HCT116 (cell line): ENCODE data around the gene ASCC2. TPM values are rescaled to one million over a fixed set of nuclear protein-coding genes. Genes with fewer than 3 reads are reported as not detected.

Source experiments
- ATAC-seq: fragments of 200-7000 bp; cut with Tn5 transposase; 2 replicates; pipeline ENCODE4 v1.9.1; 2020; ENCODE audit warnings: mild to moderate bottlenecking, moderate library complexity
- BruUV-seq: library from RNA; stranded (reverse); fragments of 400-500 nt; replicated peaks from 2 replicates; lab custom pipeline; 2021; lab: Mats Ljungman, UMichigan
- CTCF ChIA-PET: fragments of 300-600 bp; sonication (Branson Sonifier 250); formaldehyde crosslinking; loops from one replicate; lab custom pipeline; 2021; ENCODE audit warnings: antibody characterized with exemption; lab: Charles Lee
- POLR2A ChIA-PET: fragments of 300-600, 350-600 bp; sonication (Branson Sonifier 250); formaldehyde crosslinking; loops from one replicate; lab custom pipeline; 2021; ENCODE audit warnings: antibody characterized with exemption; lab: Charles Lee
- RAD21 ChIA-PET, 2 experiments: fragments of 300-600 bp; sonication (Branson Sonifier 250); formaldehyde crosslinking; loops; one replicate each; lab custom pipeline; 2023; ENCODE audit warnings: low total read pairs in 2 of 2; ENCODE audit not compliant: uncharacterized antibody in 2 of 2, unreplicated experiment in 2 of 2, low non-redundant PET in 1 of 2; lab: Charles Lee
- DNase-seq: peaks from one replicate; pipeline ENCODE4 v3.0.0-alpha.2; 2010; ENCODE audit warnings: low read depth, low spot score
- H2AFZ ChIP-seq: fragments of 200-600 bp; shearing (Covaris generic), sonication (generic); 2 replicates; pipeline ENCODE4 v1.6.1; 2017; ENCODE audit warnings: low read depth, mixed run types, mixed read lengths, antibody characterized with exemption, low read length; ENCODE audit not compliant: poor library complexity, severe bottlenecking
- H3K27ac ChIP-seq: 2 replicates; pipeline ENCODE4 v1.5.1; 2012; ENCODE audit warnings: low read depth, low read length
- H3K27me3 ChIP-seq: fragments of 200-600 bp; sonication (generic); 2 replicates; pipeline ENCODE4 v1.6.1; 2016; ENCODE audit warnings: mixed run types, low read length, mixed read lengths; ENCODE audit not compliant: insufficient read depth
- H3K36me3 ChIP-seq, 2 experiments: fragments of 200-500 bp in 1 of 2; fragments of 200-600 bp in 1 of 2; sonication (Bioruptor generic) in 1 of 2; sonication (generic) in 1 of 2; 2 replicates each; pipeline versions ENCODE4 v1.5.1 to v1.6.1; 2014 to 2016; ENCODE audit warnings: low read length in 2 of 2, inconsistent platforms in 1 of 2, mixed read lengths in 1 of 2, mixed run types in 1 of 2; ENCODE audit not compliant: insufficient read depth in 2 of 2, control insufficient read depth in 1 of 2
- H3K4me1 ChIP-seq, 2 experiments: fragments of 200-600 bp in 1 of 2; sonication (generic) in 1 of 2; 2 replicates each; pipeline versions ENCODE4 v1.5.1 to v1.6.1; 2012 to 2017; ENCODE audit warnings: low read length in 2 of 2, inconsistent platforms in 1 of 2, mild to moderate bottlenecking in 1 of 2, mixed read lengths in 1 of 2, mixed run types in 1 of 2, moderate library complexity in 1 of 2; ENCODE audit not compliant: insufficient read depth in 2 of 2, control insufficient read depth in 1 of 2
- H3K4me2 ChIP-seq: fragments of 200-600 bp; sonication (generic); 2 replicates; pipeline ENCODE4 v1.6.1; 2017; ENCODE audit warnings: mixed run types, low read length, mixed read lengths
- H3K4me3 ChIP-seq, 2 experiments: fragments of 200-600 bp in 1 of 2; sonication (generic) in 1 of 2; replicated peaks in 1 of 2; 2 replicates each; pipeline ENCODE4 v1.5.1; 2011 to 2016; ENCODE audit warnings: low read length in 2 of 2, control low read depth in 1 of 2, low read depth in 1 of 2, mild to moderate bottlenecking in 1 of 2, mixed read lengths in 1 of 2, mixed run types in 1 of 2
- H3K79me2 ChIP-seq: fragments of 200-600 bp; sonication (generic); 2 replicates; pipeline ENCODE4 v1.6.1; 2017; ENCODE audit warnings: mild to moderate bottlenecking, mixed run types, low read length, moderate library complexity, mixed read lengths; ENCODE audit not compliant: insufficient read depth
- H3K9ac ChIP-seq: fragments of 200-600 bp; sonication (generic); 2 replicates; pipeline ENCODE4 v1.6.1; 2016; ENCODE audit warnings: low read length, mixed read lengths
- H3K9me2 ChIP-seq: fragments of 200-600 bp; sonication (generic), shearing (Covaris generic); 2 replicates; pipeline ENCODE4 v1.6.1; 2017; ENCODE audit warnings: mixed run types, mild to moderate bottlenecking, moderate library complexity; ENCODE audit not compliant: insufficient read depth
- H3K9me3 ChIP-seq, 2 experiments: fragments of 200-500 bp in 1 of 2; fragments of 200-600 bp in 1 of 2; sonication (Bioruptor generic) in 1 of 2; sonication (generic) in 1 of 2; 2 replicates each; pipeline ENCODE4 v1.6.1; 2014 to 2017; ENCODE audit warnings: low read length in 2 of 2, mixed read lengths in 2 of 2, inconsistent platforms in 1 of 2, low read depth in 1 of 2, mild to moderate bottlenecking in 1 of 2, mixed run types in 1 of 2, moderate library complexity in 1 of 2; ENCODE audit not compliant: control insufficient read depth in 1 of 2, insufficient read depth in 1 of 2
- H4K20me1 ChIP-seq: fragments of 200-600 bp; sonication (generic), shearing (Covaris generic); 2 replicates; pipeline ENCODE4 v1.6.1; 2017; ENCODE audit warnings: mixed run types, mild to moderate bottlenecking, moderate library complexity; ENCODE audit not compliant: insufficient read depth
- ATF3 ChIP-seq: IDR thresholded peaks from 2 replicates; pipeline ENCODE4 v1.6.1; 2012
- CBX3 ChIP-seq: IDR thresholded peaks from 2 replicates; pipeline ENCODE4 v1.6.1; 2012; ENCODE audit warnings: low read depth
- CEBPB ChIP-seq: IDR thresholded peaks from 2 replicates; pipeline ENCODE4 v1.6.1; 2012; ENCODE audit warnings: low read depth
- ELF1 ChIP-seq: IDR thresholded peaks from 2 replicates; pipeline ENCODE4 v1.6.1; 2012; ENCODE audit warnings: low read depth, borderline replicate concordance
- EZH2 ChIP-seq: fragments of 200-600 bp; sonication (generic); IDR thresholded peaks from 2 replicates; pipeline ENCODE4 v1.6.1; 2017; ENCODE audit warnings: antibody characterized with exemption, mixed run types
- EZH2phosphoT487 ChIP-seq: fragments of 200-600 bp; IDR thresholded peaks from 2 replicates; pipeline ENCODE4 v1.6.1; 2018; ENCODE audit warnings: antibody characterized with exemption, borderline replicate concordance
- FOSL1 ChIP-seq: IDR thresholded peaks from 2 replicates; pipeline ENCODE4 v1.6.1; 2012; ENCODE audit warnings: low read depth
- JUND ChIP-seq: IDR thresholded peaks from 2 replicates; pipeline ENCODE4 v1.6.1; 2012
- POLR2AphosphoS5 ChIP-seq: IDR thresholded peaks from 2 replicates; pipeline ENCODE4 v1.6.1; 2011; ENCODE audit warnings: mild to moderate bottlenecking, low read depth, low read length, moderate library complexity
- RAD21 ChIP-seq: IDR thresholded peaks from 2 replicates; pipeline ENCODE4 v1.6.1; 2012; ENCODE audit warnings: low read depth, mild to moderate bottlenecking
- SIN3A ChIP-seq: IDR thresholded peaks from 2 replicates; pipeline ENCODE4 v1.6.1; 2012; ENCODE audit warnings: low read depth
- SP1 ChIP-seq: IDR thresholded peaks from 2 replicates; pipeline ENCODE4 v1.6.1; 2012; ENCODE audit warnings: low read depth
- SRF ChIP-seq: IDR thresholded peaks from 2 replicates; pipeline ENCODE4 v1.6.1; 2012; ENCODE audit warnings: low read depth
- TCF7L2 ChIP-seq: IDR thresholded peaks from 2 replicates; pipeline ENCODE4 v1.7.0; 2011; ENCODE audit warnings: borderline replicate concordance, inconsistent platforms; ENCODE audit not compliant: insufficient read depth, insufficient read length; ENCODE audit errors: extremely low read depth
- YY1 ChIP-seq: IDR thresholded peaks from 2 replicates; pipeline ENCODE4 v1.6.1; 2011; ENCODE audit warnings: low read length, low read depth, moderate library complexity, mild to moderate bottlenecking; ENCODE audit not compliant: insufficient replicate concordance; ENCODE audit errors: extremely low read depth
- ZBTB33 ChIP-seq: IDR thresholded peaks from 2 replicates; pipeline ENCODE4 v1.6.1; 2011; ENCODE audit warnings: mild to moderate bottlenecking, low read length, moderate library complexity; ENCODE audit not compliant: insufficient replicate concordance; ENCODE audit errors: extremely low read depth
- ZFX ChIP-seq: fragments of 450-650 bp; IDR thresholded peaks from 2 replicates; pipeline ENCODE4 v1.6.1; 2017
- ZNF274 ChIP-seq: fragments of 200-500 bp; sonication (Bioruptor generic); IDR thresholded peaks from 2 replicates; pipeline ENCODE4 v1.6.1; 2014; ENCODE audit warnings: mild to moderate bottlenecking, low read depth, low read length, inconsistent platforms
- intact Hi-C: fragments of 100-400 bp; cut with micrococcal nuclease; formaldehyde crosslinking; loops from 2 replicates; pipeline ENCODE4 v1.10.0; 2022
- total RNA-seq: library from RNA; stranded (reverse); gene quantifications from one replicate; pipeline ENCODE4 v1.2.1, GENCODE V29; 2021; ENCODE audit not compliant: unreplicated experiment

Gene ASCC2
- total RNA-seq, 1 experiment from 2014 or later: 68.6 TPM

- RAD21 ChIA-PET: no interaction called here
These were observed 88.0 kb downstream of the ASCC2 start for GRCh38 chr22:29750029-29750428.

More at GRCh38 chr22:29750029-29750428, 88.0 kb downstream of the ASCC2 start:
- TF ChIP-seq CBX3 (no peak), EZH2 (no peak), POLR2AphosphoS5 (no peak), TCF7L2 (no peak), ZFX (no peak), SIN3A (no peak), JUND (no peak), ELF1 (no peak), ZBTB33 (no peak), YY1 (no peak), EZH2phosphoT487 (no peak), SRF (no peak), ZNF274 (no peak), RAD21 (no peak), FOSL1 (no peak), CEBPB (no peak), SP1 (no peak), ATF3 (no peak)
- DNase-seq (no peak), ATAC-seq (no peak)
- no peaks in the 10 kb centered on the region for H3K9me2 ChIP-seq
- ChIA-PET POLR2A (interaction anchor here (0.9 kb wide), 1 partner anchor 11 kb away, joined by 3 read pairs; no protein-coding TSS in a partner anchor), CTCF (no interaction called here)
- no peak overlapping the region for H3K4me2 ChIP-seq
- H3K79me2 ChIP-seq: no peaks in the 10 kb centered on the region
- H3K4me1 ChIP-seq: peaks cover 2 to 16% of the 10 kb centered on the region in 2 experiments; a peak in 2 of 4 replicates
- H3K27me3 ChIP-seq: no peaks in the 10 kb centered on the region
- H3K36me3 ChIP-seq: no peaks in the 10 kb centered on the region; a peak in 1 of 4 replicates
- no peak overlapping the region for H3K27ac ChIP-seq
- no peaks in the 10 kb centered on the region for H4K20me1 ChIP-seq
- no TSS peak for BruUV-seq
- H3K9me3 ChIP-seq: no peaks in the 10 kb centered on the region
- H3K9ac ChIP-seq: no peak overlapping the region
- H3K4me3 ChIP-seq: no peak overlapping the region
- intact Hi-C loops: no loop called here
- H2AFZ ChIP-seq: no peak overlapping the region
